VCaP (cell line): Measurements from ENCODE around the gene MEDAG.

Experiments used
- H3K27ac ChIP-seq: fragments of 450-650 bp; 2 replicates; pipeline ENCODE4 v1.5.1; 2017
- TF ChIP-seq, protein P1 (sequence below): fragments of 450-650 bp; conservative IDR thresholded peaks from 2 replicates; pipeline ENCODE4 v1.5.1; 2017; ENCODE audit warnings: mild to moderate bottlenecking, moderate library complexity

Gene MEDAG

DNA sequence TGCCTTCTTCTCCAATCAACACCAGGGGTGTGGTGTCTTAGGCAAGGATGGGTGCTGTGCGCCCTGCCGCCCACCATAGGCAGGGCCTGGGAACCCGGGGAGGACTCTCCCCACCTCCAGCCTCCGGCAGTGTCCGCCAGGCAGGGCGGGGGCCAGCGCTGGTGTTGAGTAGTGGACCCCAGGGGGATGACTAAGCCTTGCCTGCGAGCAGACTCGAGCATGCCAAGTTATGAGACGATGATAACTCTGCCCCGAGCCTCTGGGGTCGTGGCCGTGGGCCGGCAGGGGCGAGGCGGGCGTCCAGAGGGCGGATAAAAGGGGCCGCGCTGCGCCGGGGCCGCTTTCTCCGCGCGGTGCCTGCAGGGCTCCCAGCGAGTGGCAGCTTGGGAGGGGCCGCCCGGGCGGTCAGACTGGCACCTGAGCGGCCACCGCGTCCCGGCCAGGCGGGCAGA is at the start of gene MEDAG:
Gene MEDAG (plus strand): TSS at position 340 of the 452 bp plus-strand sequence. CDS start 245 bp downstream, outside the sequence.
- TF ChIP-seq, protein P1, sequence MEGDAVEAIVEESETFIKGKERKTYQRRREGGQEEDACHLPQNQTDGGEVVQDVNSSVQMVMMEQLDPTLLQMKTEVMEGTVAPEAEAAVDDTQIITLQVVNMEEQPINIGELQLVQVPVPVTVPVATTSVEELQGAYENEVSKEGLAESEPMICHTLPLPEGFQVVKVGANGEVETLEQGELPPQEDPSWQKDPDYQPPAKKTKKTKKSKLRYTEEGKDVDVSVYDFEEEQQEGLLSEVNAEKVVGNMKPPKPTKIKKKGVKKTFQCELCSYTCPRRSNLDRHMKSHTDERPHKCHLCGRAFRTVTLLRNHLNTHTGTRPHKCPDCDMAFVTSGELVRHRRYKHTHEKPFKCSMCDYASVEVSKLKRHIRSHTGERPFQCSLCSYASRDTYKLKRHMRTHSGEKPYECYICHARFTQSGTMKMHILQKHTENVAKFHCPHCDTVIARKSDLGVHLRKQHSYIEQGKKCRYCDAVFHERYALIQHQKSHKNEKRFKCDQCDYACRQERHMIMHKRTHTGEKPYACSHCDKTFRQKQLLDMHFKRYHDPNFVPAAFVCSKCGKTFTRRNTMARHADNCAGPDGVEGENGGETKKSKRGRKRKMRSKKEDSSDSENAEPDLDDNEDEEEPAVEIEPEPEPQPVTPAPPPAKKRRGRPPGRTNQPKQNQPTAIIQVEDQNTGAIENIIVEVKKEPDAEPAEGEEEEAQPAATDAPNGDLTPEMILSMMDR: no peak
- no peak within 1 kb of the TSS; the same call in 1 of the 2 replicates for H3K27ac ChIP-seq

DNA sequence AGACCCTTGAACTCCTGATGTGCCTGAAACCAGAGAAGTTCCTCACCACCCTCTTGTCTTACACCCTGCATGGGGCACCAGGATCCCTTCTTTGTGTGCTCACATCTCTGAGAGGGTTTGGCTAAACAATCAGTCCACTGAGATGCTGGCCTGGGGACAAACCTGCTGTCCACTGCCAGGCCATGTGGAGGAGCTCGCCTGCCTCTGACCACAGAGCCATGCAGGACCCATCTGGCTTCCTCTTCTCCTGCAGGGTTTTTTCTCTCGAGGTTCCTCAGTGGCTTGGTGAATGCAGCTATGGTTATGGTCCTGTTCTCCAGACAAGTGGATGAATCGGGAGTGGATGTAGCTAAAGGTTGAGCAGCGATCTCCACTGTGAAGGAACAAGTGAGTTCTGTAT is 49.1 kb upstream of the MEDAG start:
- TF ChIP-seq, protein P1: no peak
- no peak overlapping the region for H3K27ac ChIP-seq

DNA sequence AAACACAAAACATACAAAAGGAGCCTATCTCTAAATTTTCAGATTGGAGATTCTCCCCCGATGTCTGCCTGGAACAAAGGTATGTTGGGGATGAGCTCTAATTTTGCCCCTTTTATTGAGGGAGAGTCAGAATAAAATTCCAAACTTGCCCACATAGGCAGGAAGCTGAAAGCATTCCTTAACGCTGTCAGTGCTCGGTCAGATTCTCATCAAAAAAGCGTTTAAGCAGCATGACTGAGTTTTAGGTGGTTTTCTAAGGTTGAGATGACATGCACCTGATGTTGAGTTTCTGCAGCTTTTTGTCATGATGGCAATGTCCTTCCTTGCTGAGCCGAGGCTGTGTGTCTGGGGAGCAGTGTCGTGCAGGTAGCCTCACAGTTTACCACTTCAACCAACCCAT is 48.4 kb upstream of the MEDAG start:
- no peak overlapping the region for H3K27ac ChIP-seq
- TF ChIP-seq, protein P1: no peak

DNA sequence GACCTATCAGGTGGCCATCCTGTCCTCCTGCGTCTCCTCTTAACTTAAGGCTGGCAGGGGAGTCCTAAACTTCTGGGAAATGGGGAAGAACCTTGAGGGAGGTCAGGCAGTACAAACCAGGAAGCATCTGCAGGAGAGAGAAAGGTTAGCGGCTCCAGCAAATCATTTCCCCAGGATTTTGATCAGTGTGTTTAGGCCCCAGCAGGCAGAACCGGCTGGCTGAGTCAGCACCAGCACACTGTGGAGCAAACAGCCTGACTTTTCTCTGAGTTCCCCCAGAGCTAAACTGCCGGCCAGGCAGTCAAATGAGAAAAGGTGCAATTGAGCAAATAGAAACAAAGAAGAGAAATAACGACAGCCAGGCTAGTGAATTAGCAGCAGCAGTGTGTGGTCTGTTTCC is 46.7 kb upstream of the MEDAG start:
- H3K27ac ChIP-seq: no peak overlapping the region

DNA sequence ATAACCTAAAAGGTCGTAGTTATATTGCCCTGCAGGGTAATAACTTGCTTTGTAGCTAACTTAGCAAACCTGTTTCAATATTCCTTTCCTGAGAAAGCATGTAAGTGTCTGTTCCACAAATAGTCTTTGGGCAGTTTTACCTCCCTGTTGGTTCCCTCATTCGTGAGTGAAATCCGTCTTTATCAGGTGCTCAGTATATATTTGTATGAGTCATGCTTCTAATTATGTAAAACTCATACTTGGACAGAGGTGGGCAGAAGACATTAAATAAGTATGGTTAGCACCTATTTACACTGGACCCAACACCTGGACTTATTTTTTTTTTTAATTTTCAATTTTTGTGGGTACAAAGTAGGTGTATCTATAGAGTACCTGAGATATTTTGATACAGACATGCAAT is 44.9 kb upstream of the MEDAG start:
- TF ChIP-seq, protein P1: no peak
- no peak overlapping the region for H3K27ac ChIP-seq

More for the DNA sequence above, 46.7 kb upstream of the MEDAG start:
- TF ChIP-seq, protein P1: no peak

DNA sequence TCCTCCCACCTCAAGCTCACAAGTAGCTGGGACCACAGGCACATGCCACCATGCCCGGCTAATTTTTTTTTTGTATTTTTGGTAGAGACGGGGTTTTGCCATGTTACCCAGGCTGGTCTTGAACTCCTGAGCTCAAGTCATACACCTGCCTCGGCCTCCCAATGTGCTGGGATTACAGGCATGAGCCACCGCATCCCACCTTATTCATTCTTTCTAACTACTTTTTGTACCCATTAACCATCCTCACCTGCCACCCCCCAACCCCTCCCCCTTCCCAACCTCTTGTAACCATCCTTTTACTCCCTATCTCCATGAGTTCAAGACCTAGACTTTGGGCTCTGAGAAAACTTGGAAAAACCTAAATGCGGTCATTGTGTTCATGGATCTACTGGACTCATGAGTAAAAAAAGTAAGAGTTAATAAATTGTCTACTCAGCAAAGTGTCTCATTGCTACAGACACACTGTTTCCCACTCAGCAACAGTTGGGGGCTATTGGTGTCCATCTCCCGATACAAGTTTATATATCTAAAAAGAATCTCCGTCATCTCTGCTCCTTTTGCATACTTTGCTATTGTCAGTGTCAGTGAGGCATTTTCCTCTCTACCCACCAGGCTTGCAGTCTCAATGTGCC is 44.1 kb upstream of the MEDAG start:
- TF ChIP-seq, protein P1: no peak
- H3K27ac ChIP-seq: no peak overlapping the region

DNA sequence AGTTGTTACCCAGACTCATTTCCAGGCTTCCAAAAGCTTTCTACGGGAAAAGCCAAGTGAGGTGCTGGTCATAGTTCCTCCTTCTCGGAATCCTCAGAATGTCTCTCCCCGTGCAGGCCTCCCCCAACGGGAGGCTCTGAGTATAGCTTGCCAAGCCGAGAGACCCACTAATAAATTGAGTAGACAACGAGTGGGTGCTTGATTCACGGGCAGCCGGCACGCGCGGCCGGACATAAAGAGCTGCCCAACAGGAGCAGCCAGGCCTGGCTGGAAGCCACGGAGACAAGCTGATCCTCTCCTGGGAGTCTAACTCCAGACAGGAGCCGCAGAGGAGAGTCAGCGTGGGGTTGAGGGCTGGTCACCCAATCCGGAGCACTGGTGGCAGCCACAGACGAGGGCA is 43.4 kb upstream of the MEDAG start:
- TF ChIP-seq, protein P1: no peak
- H3K27ac ChIP-seq: no peak overlapping the region
